Loucy (cell line): ENCODE measurements around the gene CDH13.

Experiments used
- EZH2phosphoT487 ChIP-seq: fragments of 200-600 bp; IDR thresholded peaks from 2 replicates; pipeline ENCODE4 v1.6.1; 2018; ENCODE audit warnings: antibody characterized with exemption, mild to moderate bottlenecking, moderate library complexity, borderline replicate concordance
- TF ChIP-seq, protein P1 (sequence below): fragments of 200-600 bp; sonication (generic); conservative IDR thresholded peaks from 2 replicates; pipeline ENCODE4 v1.5.1; 2014; ENCODE audit warnings: mild to moderate bottlenecking, antibody characterized with exemption, low read length

DNA sequence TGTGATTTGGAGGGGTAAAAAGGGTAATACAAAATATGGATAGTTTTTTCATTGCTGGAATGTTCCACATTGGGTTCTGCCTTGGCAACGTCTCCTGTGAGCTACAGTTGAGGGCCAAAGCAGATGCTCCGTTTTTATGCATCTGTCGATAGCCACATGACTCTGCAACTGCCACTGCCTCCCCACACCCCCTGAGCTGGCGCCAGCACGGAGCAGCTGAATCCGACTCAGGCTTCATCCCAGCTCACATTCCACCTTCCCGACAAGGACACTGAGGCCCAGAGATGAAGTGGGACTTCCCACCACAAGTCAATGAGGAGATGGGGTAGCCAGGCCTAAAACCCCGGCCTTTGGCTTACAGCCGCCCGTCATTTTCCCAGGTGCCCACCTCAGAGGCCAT is 334.1 kb downstream of the CDH13 start:
- TF ChIP-seq, protein P1, sequence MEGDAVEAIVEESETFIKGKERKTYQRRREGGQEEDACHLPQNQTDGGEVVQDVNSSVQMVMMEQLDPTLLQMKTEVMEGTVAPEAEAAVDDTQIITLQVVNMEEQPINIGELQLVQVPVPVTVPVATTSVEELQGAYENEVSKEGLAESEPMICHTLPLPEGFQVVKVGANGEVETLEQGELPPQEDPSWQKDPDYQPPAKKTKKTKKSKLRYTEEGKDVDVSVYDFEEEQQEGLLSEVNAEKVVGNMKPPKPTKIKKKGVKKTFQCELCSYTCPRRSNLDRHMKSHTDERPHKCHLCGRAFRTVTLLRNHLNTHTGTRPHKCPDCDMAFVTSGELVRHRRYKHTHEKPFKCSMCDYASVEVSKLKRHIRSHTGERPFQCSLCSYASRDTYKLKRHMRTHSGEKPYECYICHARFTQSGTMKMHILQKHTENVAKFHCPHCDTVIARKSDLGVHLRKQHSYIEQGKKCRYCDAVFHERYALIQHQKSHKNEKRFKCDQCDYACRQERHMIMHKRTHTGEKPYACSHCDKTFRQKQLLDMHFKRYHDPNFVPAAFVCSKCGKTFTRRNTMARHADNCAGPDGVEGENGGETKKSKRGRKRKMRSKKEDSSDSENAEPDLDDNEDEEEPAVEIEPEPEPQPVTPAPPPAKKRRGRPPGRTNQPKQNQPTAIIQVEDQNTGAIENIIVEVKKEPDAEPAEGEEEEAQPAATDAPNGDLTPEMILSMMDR = no peak
- no peak for TF ChIP-seq EZH2phosphoT487
